HG03442 (cell line): ENCODE results near the gene TEX14.
"Not testable (repeated sequence)": the region's sequence is repeated elsewhere in the genome, so short reads cannot be mapped to it uniquely, and the experiment has no call there.

Experiments
- ATAC-seq: cut with Tn5 transposase; IDR thresholded peaks from one replicate; pipeline ENCODE4 v1.9.1; 2021; ENCODE audit warnings: mild to moderate bottlenecking, moderate library complexity; ENCODE audit not compliant: unreplicated experiment

The TEX14 gene

GRCh38 chr17:58565389-58566311, 126.2 kb downstream of the TEX14 start:
- ATAC-seq = no peak

DNA sequence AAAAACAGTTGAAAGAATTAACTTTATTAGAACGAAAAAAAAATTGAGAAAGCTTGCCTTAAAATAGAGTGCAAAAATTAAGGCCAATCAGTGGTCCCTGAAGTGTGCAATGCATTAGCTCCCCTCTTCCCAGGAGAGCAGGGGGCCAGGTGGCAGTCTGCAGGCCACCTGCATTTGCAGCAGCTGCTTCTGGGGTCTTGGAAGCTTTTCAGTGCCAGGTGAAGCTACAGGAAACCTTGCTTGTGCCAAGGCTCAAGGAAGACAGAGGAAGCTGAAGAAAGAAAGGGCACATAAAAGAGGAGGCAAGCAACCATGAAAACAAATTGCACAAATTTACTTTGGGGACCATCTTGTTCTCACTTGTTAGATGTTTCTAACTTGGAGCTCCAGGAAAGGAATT, 126.9 kb downstream of the TEX14 start:
- no peak for ATAC-seq

DNA sequence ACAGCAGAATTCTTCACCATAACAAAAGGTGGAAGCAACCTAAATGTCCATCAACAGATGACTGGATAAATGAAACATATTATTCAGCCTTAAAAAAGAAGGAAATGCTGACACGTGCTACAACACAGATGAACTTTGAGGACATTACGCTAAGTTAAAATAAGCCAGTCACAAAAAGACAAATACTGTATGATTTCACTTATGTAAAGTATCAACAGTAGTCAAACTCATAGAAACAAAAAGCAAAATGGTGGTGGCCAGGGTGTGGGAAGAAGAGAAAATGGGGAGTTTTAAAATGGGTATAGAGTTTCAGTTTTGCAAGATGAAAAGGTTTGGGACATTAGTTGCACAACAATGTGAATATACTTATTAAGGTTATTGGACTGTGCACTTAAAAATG, 127.6 kb downstream of the TEX14 start:
- no peak for ATAC-seq

DNA sequence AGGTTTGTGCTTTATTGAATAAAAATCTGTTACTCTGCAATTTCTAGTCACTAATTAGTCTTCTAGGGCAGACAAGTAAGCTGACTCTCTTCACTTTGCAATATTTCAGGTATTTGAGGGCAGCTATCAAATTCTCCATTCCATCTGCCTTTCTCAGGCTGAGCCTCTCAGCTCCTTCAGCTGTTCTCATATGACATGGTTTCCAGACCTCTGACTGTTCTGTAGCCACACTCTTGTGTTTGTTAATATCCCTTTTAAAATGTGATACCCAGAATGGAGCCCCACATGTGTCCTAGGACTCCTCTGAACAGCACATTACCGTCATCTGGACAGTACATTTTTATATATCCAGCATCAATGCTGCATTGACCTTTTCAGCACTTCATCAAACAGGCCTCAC, 131.3 kb downstream of the TEX14 start:
- ATAC-seq = no peak

DNA sequence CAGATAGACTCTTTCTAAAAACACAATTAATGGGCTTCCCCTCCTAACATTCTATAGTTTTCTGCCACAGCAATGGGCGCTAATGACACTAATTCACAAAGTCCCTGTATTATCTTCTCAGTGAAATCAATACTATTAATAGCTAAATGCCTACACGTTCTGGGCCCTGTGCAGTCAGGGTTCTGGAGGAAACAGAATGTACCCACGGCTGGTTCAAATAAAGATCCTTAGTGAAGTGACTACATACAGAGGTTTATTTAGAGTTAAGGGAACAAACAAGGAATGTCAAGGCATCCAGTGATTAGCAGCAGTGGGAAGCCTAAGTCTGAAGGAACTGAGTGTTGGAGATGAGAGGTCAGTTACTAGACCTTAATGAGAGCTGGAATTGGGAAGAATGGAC, 133.9 kb downstream of the TEX14 start:
- no peak for ATAC-seq

DNA sequence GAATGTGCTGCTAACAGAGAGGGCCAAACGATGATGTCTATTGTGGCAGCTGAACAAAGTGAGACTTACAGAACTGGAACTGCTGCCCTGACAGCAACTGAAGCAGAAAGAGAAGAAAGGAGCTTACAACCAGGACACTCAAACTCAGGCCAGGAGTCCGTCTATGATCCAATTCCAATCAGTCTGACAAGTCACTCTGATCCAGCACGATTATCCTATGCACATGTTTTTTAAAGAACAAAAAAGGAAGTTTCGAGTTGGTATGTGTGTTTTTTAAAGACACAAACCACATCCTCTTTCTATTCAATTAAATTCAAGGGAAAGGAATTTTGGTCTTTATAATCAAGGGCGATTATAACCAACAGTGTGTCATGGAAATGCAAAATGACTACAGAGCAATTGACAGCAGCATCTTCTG, 135.0 kb downstream of the TEX14 start:
- ATAC-seq = no peak

- not testable (repeated sequence) for ATAC-seq
Observed at GRCh38 chr17:58555109-58555508, 136.7 kb downstream of the TEX14 start.

GRCh38 chr17:58541249-58541648, 150.6 kb downstream of the TEX14 start:
- no peak for ATAC-seq

GRCh38 chr17:58539698-58540097, 152.1 kb downstream of the TEX14 start:
- no peak for ATAC-seq

GRCh38 chr17:58538811-58539409, 152.9 kb downstream of the TEX14 start:
- ATAC-seq = no peak

DNA sequence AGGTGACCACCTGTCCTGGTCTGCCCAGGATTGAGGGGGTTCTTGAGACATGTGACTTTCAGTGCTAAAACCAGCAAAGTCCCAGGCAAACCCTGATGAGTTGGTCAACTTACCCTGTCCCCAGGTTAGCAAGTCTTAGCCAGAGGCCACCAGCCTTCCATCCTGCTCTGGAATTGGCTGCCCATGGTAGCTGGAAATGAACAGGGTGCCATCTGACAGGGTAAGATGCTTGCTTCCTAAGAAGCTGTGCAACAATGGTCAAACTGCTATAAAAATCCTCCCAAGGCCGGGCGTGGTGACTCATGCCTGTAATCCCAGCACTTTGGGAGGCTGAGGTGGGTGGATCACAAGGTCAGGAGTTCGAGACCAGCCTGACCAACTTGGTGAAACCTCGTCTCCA, 154.6 kb downstream of the TEX14 start:
- ATAC-seq = no peak

DNA sequence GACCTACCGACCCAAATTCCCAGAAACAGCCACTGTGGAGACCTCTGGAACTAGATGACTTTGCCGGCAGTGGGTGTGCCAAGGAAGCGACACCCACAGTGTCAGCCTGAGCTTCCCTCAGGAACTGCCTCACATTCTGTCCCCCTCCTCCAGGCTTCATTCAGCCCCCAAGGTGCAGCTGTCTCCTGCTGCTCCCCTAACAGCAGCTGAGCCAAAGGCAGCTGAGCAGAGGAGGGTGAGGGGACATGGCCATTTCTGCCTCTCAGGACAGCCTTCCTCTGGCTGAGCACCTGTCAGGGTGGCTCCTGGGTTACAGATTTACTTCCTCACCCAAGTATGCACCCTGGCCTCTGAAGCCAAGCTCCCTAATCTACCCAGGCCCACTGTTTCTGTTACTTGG, 155.3 kb downstream of the TEX14 start:
- ATAC-seq = no peak

DNA sequence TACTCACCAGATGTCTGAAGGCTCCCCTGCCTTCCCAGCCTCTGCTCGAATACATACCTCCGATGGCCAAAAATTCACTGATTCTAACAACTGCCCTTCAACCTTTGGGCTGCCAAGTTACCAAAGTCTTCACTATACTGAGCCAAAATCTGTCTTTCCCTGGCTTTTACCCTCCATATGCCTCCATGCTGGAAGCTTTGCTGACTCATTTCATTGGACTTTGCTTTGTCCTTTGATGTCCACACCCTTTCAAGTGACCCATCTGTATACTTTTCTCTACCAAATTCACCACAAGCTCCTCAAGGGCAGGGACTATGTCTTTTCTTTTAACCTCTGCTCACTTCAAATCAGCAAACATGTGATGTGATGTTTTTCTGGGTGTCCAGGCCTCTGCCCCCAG, 156.4 kb downstream of the TEX14 start:
- ATAC-seq = no peak

- ATAC-seq = no peak
Observed at GRCh38 chr17:58534901-58535421, 156.9 kb downstream of the TEX14 start.

GRCh38 chr17:58534331-58534730, 157.5 kb downstream of the TEX14 start:
- no peak for ATAC-seq

DNA sequence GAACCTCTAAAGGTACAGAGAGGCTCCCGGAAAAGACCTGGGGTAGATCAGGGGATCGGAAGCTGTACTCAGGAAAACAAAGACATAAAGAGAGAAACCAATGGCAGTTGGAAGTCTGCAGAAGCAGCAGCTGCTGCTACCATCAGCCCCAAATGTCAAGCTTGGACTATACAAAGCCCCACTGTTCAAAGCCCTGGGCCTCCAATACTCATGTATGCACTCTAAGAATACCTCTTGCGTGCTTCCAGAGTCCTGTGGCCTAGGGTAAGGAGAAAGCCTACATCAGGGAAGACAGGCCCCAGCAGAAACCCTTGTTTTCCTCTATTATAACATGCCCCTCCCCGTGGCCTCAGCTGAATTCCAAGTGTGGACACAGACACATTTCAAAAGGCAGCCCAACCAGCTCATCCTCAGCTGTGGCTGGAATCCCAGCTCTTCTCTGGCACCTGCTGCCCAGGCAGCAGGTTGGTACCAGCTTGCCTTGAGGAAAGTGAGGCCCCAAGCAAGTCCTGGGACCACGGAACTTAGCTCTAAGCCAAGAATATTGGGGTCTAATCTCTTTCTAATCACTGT, 158.1 kb downstream of the TEX14 start:
- no peak for ATAC-seq

DNA sequence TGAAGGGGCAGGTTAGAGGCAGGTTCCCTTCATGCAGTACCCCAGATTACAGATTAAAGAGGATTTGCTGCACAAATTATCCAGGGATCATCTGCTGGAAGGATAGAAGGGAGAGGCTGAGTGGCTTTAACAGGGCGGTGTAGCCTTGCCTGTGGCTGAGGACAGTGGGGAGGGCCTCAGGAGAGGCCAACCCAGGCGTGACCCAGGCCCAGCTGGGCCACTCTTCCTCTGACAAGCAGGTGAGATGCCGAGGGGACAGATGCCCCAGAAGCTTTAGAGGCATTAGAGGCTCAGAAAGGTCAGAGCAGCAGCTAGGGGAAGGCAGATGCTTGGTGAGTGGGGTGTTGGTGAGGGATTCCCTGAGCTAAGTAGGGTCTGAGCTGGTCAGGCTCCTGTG, 159.3 kb downstream of the TEX14 start:
- ATAC-seq = no peak

- ATAC-seq = no peak
Observed at GRCh38 chr17:58531661-58532554, 159.9 kb downstream of the TEX14 start.

- no peak for ATAC-seq
Observed at GRCh38 chr17:58531122-58531521, 160.7 kb downstream of the TEX14 start.

DNA sequence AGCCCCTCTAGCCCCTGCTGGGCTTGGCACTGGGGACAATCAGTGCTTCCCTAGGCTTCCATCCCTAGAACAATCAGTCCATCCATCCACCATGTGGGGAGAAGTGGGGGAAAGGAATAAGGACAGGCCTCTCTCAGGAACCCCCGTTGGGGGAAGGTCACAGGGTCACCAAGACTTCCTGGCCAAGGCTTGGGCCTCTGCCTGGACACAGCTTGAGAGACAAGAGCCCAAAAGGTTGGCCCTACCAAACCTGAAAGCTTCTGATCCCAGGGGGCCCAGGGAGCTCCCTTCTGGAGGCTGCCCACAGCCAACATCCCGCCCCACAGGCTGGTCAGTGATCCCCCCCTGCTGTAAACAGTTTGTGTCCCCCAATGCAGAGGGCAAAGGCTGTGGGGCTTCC, 161.2 kb downstream of the TEX14 start:
- ATAC-seq = no peak

DNA sequence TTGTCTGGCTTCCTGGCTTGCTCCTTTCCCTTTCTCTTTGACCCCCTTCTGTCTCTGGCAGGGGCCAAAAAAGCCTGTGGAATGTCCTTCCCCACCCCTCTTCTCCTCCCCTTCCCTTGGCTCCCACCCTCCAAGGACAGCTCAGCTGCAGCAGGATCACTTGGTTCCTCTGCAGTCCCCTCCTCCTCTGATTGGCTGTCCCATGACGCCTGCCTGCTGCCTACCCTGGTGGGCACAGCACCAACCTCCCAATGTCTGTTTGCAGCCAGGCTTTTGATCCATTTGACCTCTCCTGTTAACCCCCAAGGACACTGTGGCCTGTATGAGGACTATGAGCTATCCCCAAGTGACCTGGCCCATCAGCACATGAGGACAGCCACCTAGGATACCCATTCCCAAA, 162.6 kb downstream of the TEX14 start:
- ATAC-seq = no peak
